H1 (cell line): ENCODE results near the gene RUSF1. TPM values are rescaled to one million over a fixed set of nuclear protein-coding genes. Genes with fewer than 3 reads are reported as not detected.

Source experiments
- BRCA1 ChIP-seq: IDR thresholded peaks from 2 replicates; pipeline ENCODE4 v1.6.1; 2012; ENCODE audit warnings: low read depth, low read length, improper control_type of control experiment
- CBX5 ChIP-seq: fragments of 300-800, 300-1000 bp; sonication (generic); IDR thresholded peaks from 2 replicates; pipeline ENCODE4 v1.7.1; 2016; ENCODE audit warnings: antibody characterized with exemption, low read length, low read depth
- CBX8 ChIP-seq: fragments of 300-800, 300-1000 bp; sonication (generic); IDR thresholded peaks from 2 replicates; pipeline ENCODE4 v1.7.1; 2016; ENCODE audit warnings: low read depth, low read length, borderline replicate concordance
- CHD1 ChIP-seq: IDR thresholded peaks from 2 replicates; pipeline ENCODE4 v1.6.1; 2012; ENCODE audit warnings: low read depth, low read length, improper control_type of control experiment
- CHD2 ChIP-seq: IDR thresholded peaks from 2 replicates; pipeline ENCODE4 v1.6.1; 2012; ENCODE audit warnings: low read length, improper control_type of control experiment
- GABPA ChIP-seq: IDR thresholded peaks from 2 replicates; pipeline ENCODE4 v1.6.1; 2011; ENCODE audit warnings: mild to moderate bottlenecking, low read length, moderate library complexity, borderline replicate concordance; ENCODE audit not compliant: insufficient read depth
- HDAC2 ChIP-seq, 2 experiments: fragments of 300-600 bp in 1 of 2; sonication (generic) in 1 of 2; IDR thresholded peaks; 2 replicates each; pipeline ENCODE4 v1.6.1; 2011 to 2012; ENCODE audit warnings: low read depth in 2 of 2, low read length in 2 of 2, mild to moderate bottlenecking in 2 of 2, moderate library complexity in 2 of 2, borderline replicate concordance in 1 of 2, inconsistent platforms in 1 of 2
- KDM1A ChIP-seq: fragments of 200-600, 300-600 bp; sonication (generic); IDR thresholded peaks from 2 replicates; pipeline ENCODE4 v1.7.1; 2016; ENCODE audit warnings: mild to moderate bottlenecking, low read length, borderline replicate concordance
- KDM4A ChIP-seq: IDR thresholded peaks from one replicate; pipeline ENCODE4 v1.7.1; 2012; ENCODE audit warnings: low read depth, mild to moderate bottlenecking, moderate library complexity, low read length, inconsistent platforms; ENCODE audit not compliant: severe bottlenecking
- NANOG ChIP-seq: IDR thresholded peaks from 2 replicates; pipeline ENCODE4 v1.6.1; 2011; ENCODE audit warnings: low read length, low read depth, mild to moderate bottlenecking, inconsistent platforms; ENCODE audit not compliant: insufficient read depth, poor library complexity, severe bottlenecking
- PHF8 ChIP-seq: fragments of 200-600 bp; sonication (generic); conservative IDR thresholded peaks from 2 replicates; pipeline ENCODE4 v1.7.1; 2012; ENCODE audit warnings: low read depth, mild to moderate bottlenecking, inconsistent platforms, low read length, moderate library complexity
- RXRA ChIP-seq: IDR thresholded peaks from 2 replicates; pipeline ENCODE4 v1.6.1; 2011; ENCODE audit warnings: low read depth, mild to moderate bottlenecking, low read length, moderate library complexity; ENCODE audit not compliant: insufficient read depth
- SIN3A ChIP-seq, 2 experiments: IDR thresholded peaks in 1 of 2; conservative IDR thresholded peaks in 1 of 2; 2 replicates each; pipeline ENCODE4 v1.6.1; 2011 to 2012; ENCODE audit warnings: low read length in 2 of 2, improper control_type of control experiment in 1 of 2, low read depth in 1 of 2, mild to moderate bottlenecking in 1 of 2
- SIX5 ChIP-seq: IDR thresholded peaks from 2 replicates; pipeline ENCODE4 v1.6.1; 2011; ENCODE audit warnings: mild to moderate bottlenecking, low read depth, low read length
- SP4 ChIP-seq: IDR thresholded peaks from 2 replicates; pipeline ENCODE4 v1.6.1; 2012; ENCODE audit warnings: low read length, inconsistent platforms
- TAF1 ChIP-seq: IDR thresholded peaks from 2 replicates; pipeline ENCODE4 v1.6.1; 2011; ENCODE audit warnings: mild to moderate bottlenecking, low read depth, low read length
- TEAD4 ChIP-seq: IDR thresholded peaks from 2 replicates; pipeline ENCODE4 v1.6.1; 2012; ENCODE audit warnings: low read depth, low read length, inconsistent platforms, mixed read lengths
- YY1 ChIP-seq: IDR thresholded peaks from 2 replicates; pipeline ENCODE4 v1.6.1; 2011; ENCODE audit warnings: low read depth, mild to moderate bottlenecking, low read length
- polyA plus RNA-seq, 7 experiments: library from polyadenylated mRNA; depleted of rRNA in 3 of 7; stranded (reverse) in 5 of 7; unstranded in 2 of 7; fragments of >200 nt in 5 of 7; fragments of 200-250 nt in 2 of 7; gene quantifications; 1 replicate in 5 of 7; 2 replicates in 1 of 7; 4 replicates in 1 of 7; pipeline versions ENCODE4 v1.2.1 to v1.2.3, GENCODE V29; 2011 to 2013; ENCODE audit warnings: missing spikeins in 2 of 7, mixed read lengths in 2 of 7
- total RNA-seq: library from RNA; stranded (reverse); fragmentation: NEBNext Ultra II Directional; extraction: Animal tissue kit (Norgen Biotek cat#: 25700); gene quantifications from 2 replicates; pipeline ENCODE4 v1.2.1, GENCODE V29; 2021
- TF ChIP-seq, protein P1 (sequence below): IDR thresholded peaks from 2 replicates; pipeline ENCODE4 v1.6.1; 2012; ENCODE audit warnings: low read length, inconsistent platforms
- TF ChIP-seq, protein P2 (sequence below): IDR thresholded peaks from 2 replicates; pipeline ENCODE4 v1.6.1; 2011; ENCODE audit warnings: low read length, improper control_type of control experiment
- TF ChIP-seq, protein P3 (sequence below): IDR thresholded peaks from 2 replicates; pipeline ENCODE4 v1.6.1; 2012; ENCODE audit warnings: inconsistent platforms

The RUSF1 gene
- total and polyA plus RNA-seq, 2 of the 8 experiments (the other 6 are each of a cell fraction or from before 2014, with no cell fraction given): 22.5 to 33.7 TPM

GRCh38 chr16:31507929-31508705 lies at the start of gene RUSF1 (continued):
- TF ChIP-seq YY1 (peak; percentile 86), KDM4A (peak; percentile 68), TEAD4 (no peak), NANOG (no peak), SIX5 (no peak), CHD2 (no peak), CHD1 (no peak), GABPA (no peak), CBX5 (no peak), CBX8 (no peak), TAF1 (peak; percentile 94), RXRA (no peak), SP4 (no peak), PHF8 (peak; percentile 81), BRCA1 (no peak), KDM1A (no peak), SIN3A (conservative IDR thresholded peaks at IDR 0.05 in 1 of 2, IDR thresholded peaks at IDR 0.05 in 1 of 2; ENCODE audit: low read depth in 1 of 2, low read length in 2 of 2) (peak; percentile 51 to 72; a peak in 2 of 4 replicates), HDAC2 (IDR thresholded peaks at IDR 0.05; ENCODE audit: borderline replicate concordance in 1 of 2, low read depth in 2 of 2, low read length in 2 of 2) (no peak)
- TF ChIP-seq, protein P1, sequence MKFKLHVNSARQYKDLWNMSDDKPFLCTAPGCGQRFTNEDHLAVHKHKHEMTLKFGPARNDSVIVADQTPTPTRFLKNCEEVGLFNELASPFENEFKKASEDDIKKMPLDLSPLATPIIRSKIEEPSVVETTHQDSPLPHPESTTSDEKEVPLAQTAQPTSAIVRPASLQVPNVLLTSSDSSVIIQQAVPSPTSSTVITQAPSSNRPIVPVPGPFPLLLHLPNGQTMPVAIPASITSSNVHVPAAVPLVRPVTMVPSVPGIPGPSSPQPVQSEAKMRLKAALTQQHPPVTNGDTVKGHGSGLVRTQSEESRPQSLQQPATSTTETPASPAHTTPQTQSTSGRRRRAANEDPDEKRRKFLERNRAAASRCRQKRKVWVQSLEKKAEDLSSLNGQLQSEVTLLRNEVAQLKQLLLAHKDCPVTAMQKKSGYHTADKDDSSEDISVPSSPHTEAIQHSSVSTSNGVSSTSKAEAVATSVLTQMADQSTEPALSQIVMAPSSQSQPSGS: no peak
- TF ChIP-seq, protein P2, sequence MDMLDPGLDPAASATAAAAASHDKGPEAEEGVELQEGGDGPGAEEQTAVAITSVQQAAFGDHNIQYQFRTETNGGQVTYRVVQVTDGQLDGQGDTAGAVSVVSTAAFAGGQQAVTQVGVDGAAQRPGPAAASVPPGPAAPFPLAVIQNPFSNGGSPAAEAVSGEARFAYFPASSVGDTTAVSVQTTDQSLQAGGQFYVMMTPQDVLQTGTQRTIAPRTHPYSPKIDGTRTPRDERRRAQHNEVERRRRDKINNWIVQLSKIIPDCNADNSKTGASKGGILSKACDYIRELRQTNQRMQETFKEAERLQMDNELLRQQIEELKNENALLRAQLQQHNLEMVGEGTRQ: no peak
- TF ChIP-seq, protein P3, sequence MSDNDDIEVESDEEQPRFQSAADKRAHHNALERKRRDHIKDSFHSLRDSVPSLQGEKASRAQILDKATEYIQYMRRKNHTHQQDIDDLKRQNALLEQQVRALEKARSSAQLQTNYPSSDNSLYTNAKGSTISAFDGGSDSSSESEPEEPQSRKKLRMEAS: peak; percentile 60
